HEK293 (cell line): ENCODE results near the gene CDR2L.
"Not testable (repeated sequence)": the region's sequence is repeated elsewhere in the genome, so short reads cannot be mapped to it uniquely, and the experiment has no call there.

Source experiments
- CTCF ChIA-PET: fragments of 350-600 bp; formaldehyde crosslinking; extraction: SDS; loops from one replicate; lab custom pipeline; 2021; ENCODE audit warnings: antibody characterized with exemption; lab: Yijun Ruan, JAX
- POLR2A ChIA-PET: fragments of 300-600 bp; formaldehyde crosslinking; extraction: SDS; loops from one replicate; lab custom pipeline; 2020; ENCODE audit warnings: antibody characterized with exemption, inconsistent platforms; lab: Yijun Ruan, JAX
- H3K27ac ChIP-seq: fragments of 200-500 bp; sonication (Bioruptor generic); 2 replicates; pipeline ENCODE4 v1.5.1; 2014; ENCODE audit warnings: low read depth, low read length, control low read depth, inconsistent platforms; ENCODE audit errors: extremely low read depth
- H3K36me3 ChIP-seq, 2 experiments: fragments of 200-500 bp in 1 of 2; sonication (Bioruptor generic) in 1 of 2; 1 replicate in 1 of 2; 2 replicates in 1 of 2; pipeline ENCODE4 v1.5.1; 2014 to 2017; ENCODE audit warnings: inconsistent platforms in 2 of 2, low read length in 2 of 2; ENCODE audit not compliant: control insufficient read depth in 2 of 2, insufficient read depth in 1 of 2
- H3K4me1 ChIP-seq: fragments of 200-500 bp; sonication (Bioruptor generic); 2 replicates; pipeline ENCODE4 v1.5.1; 2014; ENCODE audit warnings: mild to moderate bottlenecking, low read length, inconsistent platforms; ENCODE audit not compliant: control insufficient read depth, insufficient read depth
- H3K4me3 ChIP-seq: 2 replicates; pipeline ENCODE4 v1.5.1; 2011; ENCODE audit warnings: low read depth, mild to moderate bottlenecking, control low read depth, low read length, moderate library complexity
- H3K9me3 ChIP-seq: fragments of 200-500 bp; sonication (Bioruptor generic); 2 replicates; pipeline ENCODE4 v1.5.1; 2014; ENCODE audit warnings: low read depth, low read length, inconsistent platforms; ENCODE audit not compliant: control insufficient read depth, insufficient read depth
- AEBP2 ChIP-seq: fragments of 450-650 bp; formaldehyde crosslinking; IDR thresholded peaks from 2 replicates; pipeline ENCODE4 v1.5.1; 2016; ENCODE audit warnings: missing biosample characterization, missing genetic modification characterization, borderline replicate concordance
- GLI4 ChIP-seq: fragments of 450-650 bp; formaldehyde crosslinking; IDR thresholded peaks from 2 replicates; pipeline ENCODE4 v1.5.1; 2016; ENCODE audit warnings: missing biosample characterization, missing genetic modification characterization
- KLF8 ChIP-seq: fragments of 450-650 bp; formaldehyde crosslinking; IDR thresholded peaks from 2 replicates; pipeline ENCODE4 v1.5.1; 2016; ENCODE audit warnings: missing biosample characterization, missing genetic modification characterization
- PATZ1 ChIP-seq: fragments of 450-650 bp; formaldehyde crosslinking; IDR thresholded peaks from 2 replicates; pipeline ENCODE4 v1.5.1; 2016; ENCODE audit warnings: missing biosample characterization, missing genetic modification characterization
- SP2 ChIP-seq: fragments of 450-650 bp; formaldehyde crosslinking; IDR thresholded peaks from 2 replicates; pipeline ENCODE4 v1.5.1; 2016; ENCODE audit warnings: missing biosample characterization, missing genetic modification characterization
- ZBTB6 ChIP-seq: fragments of 450-650 bp; formaldehyde crosslinking; IDR thresholded peaks from 2 replicates; pipeline ENCODE4 v1.5.1; 2017; ENCODE audit warnings: missing biosample characterization, missing genetic modification characterization
- ZNF121 ChIP-seq: fragments of 450-650 bp; formaldehyde crosslinking; IDR thresholded peaks from 2 replicates; pipeline ENCODE4 v1.5.1; 2016; ENCODE audit warnings: missing biosample characterization, missing genetic modification characterization
- ZNF138 ChIP-seq: fragments of 450-650 bp; formaldehyde crosslinking; IDR thresholded peaks from 2 replicates; pipeline ENCODE4 v1.5.1; 2016; ENCODE audit warnings: missing biosample characterization, missing genetic modification characterization, borderline replicate concordance
- ZNF426 ChIP-seq: fragments of 450-650 bp; formaldehyde crosslinking; IDR thresholded peaks from 2 replicates; pipeline ENCODE4 v1.5.1; 2017; ENCODE audit warnings: missing biosample characterization, missing genetic modification characterization, mild to moderate bottlenecking, inconsistent platforms, moderate library complexity
- ZNF580 ChIP-seq: fragments of 450-650 bp; formaldehyde crosslinking; IDR thresholded peaks from 2 replicates; pipeline ENCODE4 v1.5.1; 2016; ENCODE audit warnings: missing biosample characterization, missing genetic modification characterization
- ZNF626 ChIP-seq: fragments of 450-650 bp; sonication (Bioruptor Pico); formaldehyde crosslinking; IDR thresholded peaks from 2 replicates; pipeline ENCODE4 v1.5.1; 2018; ENCODE audit warnings: missing biosample characterization, missing genetic modification characterization, inconsistent platforms
- ZNF629 ChIP-seq: fragments of 450-650 bp; formaldehyde crosslinking; IDR thresholded peaks from 2 replicates; pipeline ENCODE4 v1.5.1; 2017; ENCODE audit warnings: missing biosample characterization, missing genetic modification characterization
- ZSCAN16 ChIP-seq: fragments of 450-650 bp; formaldehyde crosslinking; IDR thresholded peaks from 2 replicates; pipeline ENCODE4 v1.5.1; 2016; ENCODE audit warnings: missing biosample characterization, missing genetic modification characterization

Gene CDR2L

GRCh38 chr17:75020331-75021110, 33.1 kb downstream of the CDR2L start:
- CTCF ChIA-PET = interaction anchor here (0.6 kb wide), 1 partner anchor 10 kb away, joined by 3 read pairs; no protein-coding TSS in a partner anchor
- H3K4me3 ChIP-seq = no peak overlapping the region
- no peaks in the 10 kb centered on the region for H3K9me3 ChIP-seq
- H3K4me1 ChIP-seq = no peaks in the 10 kb centered on the region
- peaks cover 32 to 67% of the 10 kb centered on the region in 2 experiments for H3K36me3 ChIP-seq
- POLR2A ChIA-PET = interaction anchor here (1.2 kb wide), 1 partner anchor 38 kb away, joined by 3 read pairs; no protein-coding TSS in a partner anchor
- no peak for TF ChIP-seq KLF8 (tag by site-specific recombination)
- H3K27ac ChIP-seq = no peak overlapping the region

GRCh38 chr17:75024686-75025397, 37.4 kb downstream of the CDR2L start:
- Histone ChIP-seq H3K36me3 (peaks cover 15 to 37% of the 10 kb centered on the region in 2 experiments), H3K9me3 (no peaks in the 10 kb centered on the region), H3K4me3 (no peak overlapping the region), H3K27ac (no peak overlapping the region), H3K4me1 (no peaks in the 10 kb centered on the region)
- POLR2A ChIA-PET = interaction anchor here (0.6 to 3.2 kb wide), 6 partner anchors 11 to 244 kb away, joined by 3 to 19 read pairs (median 4); partner anchors contain the start of genes HID1 and MRPL58
- CTCF ChIA-PET = interaction anchor here (1.1 to 2.1 kb wide), 6 partner anchors 7 to 66 kb away, joined by 5 to 11 read pairs (median 6); partner anchors contain the start of genes HID1 and MRPL58
- TF ChIP-seq PATZ1 (tag by site-specific recombination) (no peak), SP2 (tag by site-specific recombination) (peak; percentile 31)
- TF ChIP-seq, all 188 proteins: peak for 1

- not testable (repeated sequence) for H3K4me3 ChIP-seq, H3K9me3 ChIP-seq, H3K4me1 ChIP-seq, H3K27ac ChIP-seq
- H3K36me3 ChIP-seq = peaks cover 15 to 32% of the 10 kb centered on the region in 2 experiments
- POLR2A ChIA-PET = interaction anchor here (1.2 to 3.2 kb wide), 2 partner anchors 13 to 53 kb away, joined by 3 to 19 read pairs; partner anchors contain the start of genes HID1 and MRPL58
- CTCF ChIA-PET = interaction anchor here (1.1 to 2.1 kb wide), 3 partner anchors 14 to 63 kb away, joined by 5 to 11 read pairs (median 6); partner anchors contain the start of gene HID1
Measured at GRCh38 chr17:75025398-75025734, 37.9 kb downstream of the CDR2L start.

- POLR2A ChIA-PET, H3K27ac ChIP-seq, H3K4me3 ChIP-seq, H3K4me1 ChIP-seq, H3K9me3 ChIP-seq: not testable (repeated sequence)
- CTCF ChIA-PET = interaction anchor here (1.7 kb wide), 1 partner anchor 16 kb away, joined by 6 read pairs; no protein-coding TSS in a partner anchor
- H3K36me3 ChIP-seq = peaks cover 2 to 19% of the 10 kb centered on the region in 2 experiments; a peak in 2 of 3 replicates
Measured at GRCh38 chr17:75026650-75027049, 39.2 kb downstream of the CDR2L start.

GRCh38 chr17:75030161-75030560, 42.7 kb downstream of the CDR2L start:
- Histone ChIP-seq H3K36me3 (no peaks in the 10 kb centered on the region), H3K27ac (no peak overlapping the region), H3K4me1 (peaks cover 4% of the 10 kb centered on the region; the same call in 1 of the 2 replicates), H3K4me3 (no peak overlapping the region), H3K9me3 (no peaks in the 10 kb centered on the region)
- CTCF ChIA-PET = interaction anchor here (0.6 to 0.7 kb wide), 2 partner anchors 30 to 94 kb away, joined by 3 to 4 read pairs; no protein-coding TSS in a partner anchor
- POLR2A ChIA-PET = no interaction called here
- TF ChIP-seq ZNF580 = no peak
- no peak for TF ChIP-seq ZNF426 (tag by site-specific recombination)
- no peak for TF ChIP-seq ZSCAN16
- no peak for TF ChIP-seq ZBTB6
- no peak for TF ChIP-seq ZNF629
- no peak for TF ChIP-seq ZNF138 (tag by site-specific recombination)
- TF ChIP-seq ZNF121 (tag by site-specific recombination) = no peak
- TF ChIP-seq ZNF626 (tag by site-specific recombination) = no peak
- no peak for TF ChIP-seq GLI4 (tag by site-specific recombination)
- no peak for TF ChIP-seq AEBP2
- TF ChIP-seq, all 188 proteins: peak for 0
